Thyroid gland (tissue), 4 donors: ENCODE results near the gene TRAM1L1. TPM values are rescaled to one million over a fixed set of nuclear protein-coding genes. Genes with fewer than 3 reads are reported as not detected.

Experiments
- DNase-seq, 2 donors: peaks; one replicate each; pipeline ENCODE4 v3.0.0-alpha.2; 2019
- H3K27ac ChIP-seq, 3 donors: fragments of 200-600 bp; sonication (generic); 1 replicate in 2 of 3; 2 replicates in 1 of 3; pipeline ENCODE4 v1.5.1; 2016 to 2019; ENCODE audit warnings: mild to moderate bottlenecking in 1 of 3, moderate library complexity in 1 of 3
- H3K27me3 ChIP-seq: fragments of 200-600 bp; sonication (generic); one replicate; pipeline ENCODE4 v1.5.1; 2019
- H3K36me3 ChIP-seq, 2 donors: fragments of 200-600 bp; sonication (generic); one replicate each; pipeline ENCODE4 v1.5.1; 2016 to 2019
- H3K4me1 ChIP-seq, 2 donors: fragments of 200-600 bp; sonication (generic); one replicate each; pipeline ENCODE4 v1.5.1; 2017 to 2019
- H3K4me3 ChIP-seq, 3 donors: fragments of 200-600 bp; sonication (generic); replicated peaks in 1 of 3; 1 replicate in 2 of 3; 2 replicates in 1 of 3; pipeline ENCODE4 v1.5.1; 2016; ENCODE audit warnings: mild to moderate bottlenecking in 1 of 3
- H3K9me3 ChIP-seq: fragments of 200-600 bp; sonication (generic); one replicate; pipeline ENCODE4 v1.5.1; 2017
- POLR2A ChIP-seq, 2 donors: fragments of 450-650 bp; IDR thresholded peaks; one replicate each; pipeline ENCODE4 v1.6.1; 2017; ENCODE audit warnings: antibody characterized with exemption in 2 of 2, mild to moderate bottlenecking in 2 of 2, moderate library complexity in 1 of 2
- WGBS, 2 donors: methylation state at CpG; one replicate each; pipeline ENCODE4 v1.1.5; 2017; 5-methylcytosine and 5-hydroxymethylcytosine counted together
- intact Hi-C: fragments of 100-400 bp; cut with DNase I; formaldehyde crosslinking; loops from one replicate; pipeline ENCODE4 v1.15.1; 2023
- total RNA-seq, 4 donors: library from RNA; depleted of rRNA; stranded (reverse); fragments of >200 nt; gene quantifications; one replicate each; pipeline ENCODE4 v1.2.3, GENCODE V29; 2016
- TF ChIP-seq, protein P1 (sequence below), 6 experiments: fragments of 200-600 bp in 3 of 6; fragments of 450-650 bp in 3 of 6; sonication (generic) in 3 of 6; IDR thresholded peaks; one replicate each; pipeline ENCODE4 v1.5.1; 2016 to 2019; ENCODE audit warnings: antibody characterized with exemption in 6 of 6, mild to moderate bottlenecking in 2 of 6, inconsistent platforms in 1 of 6, moderate library complexity in 1 of 6

TRAM1L1 gene
- total RNA-seq, 4 donors from 2014 or later: 2.9 to 7.7 (median 5.5) TPM

GRCh38 chr4:117093571-117093970 is 8.2 kb upstream of the TRAM1L1 start:
- Histone ChIP-seq H3K27me3 (no peaks in the 10 kb centered on the region), H3K4me3 (no peak overlapping the region), H3K27ac (no peak overlapping the region), H3K9me3 (no peaks in the 10 kb centered on the region), H3K4me1 (no peaks in the 10 kb centered on the region), H3K36me3 (no peaks in the 10 kb centered on the region)
- DNase-seq: no peak
- intact Hi-C loops: no loop called here
- TF ChIP-seq, protein P1, sequence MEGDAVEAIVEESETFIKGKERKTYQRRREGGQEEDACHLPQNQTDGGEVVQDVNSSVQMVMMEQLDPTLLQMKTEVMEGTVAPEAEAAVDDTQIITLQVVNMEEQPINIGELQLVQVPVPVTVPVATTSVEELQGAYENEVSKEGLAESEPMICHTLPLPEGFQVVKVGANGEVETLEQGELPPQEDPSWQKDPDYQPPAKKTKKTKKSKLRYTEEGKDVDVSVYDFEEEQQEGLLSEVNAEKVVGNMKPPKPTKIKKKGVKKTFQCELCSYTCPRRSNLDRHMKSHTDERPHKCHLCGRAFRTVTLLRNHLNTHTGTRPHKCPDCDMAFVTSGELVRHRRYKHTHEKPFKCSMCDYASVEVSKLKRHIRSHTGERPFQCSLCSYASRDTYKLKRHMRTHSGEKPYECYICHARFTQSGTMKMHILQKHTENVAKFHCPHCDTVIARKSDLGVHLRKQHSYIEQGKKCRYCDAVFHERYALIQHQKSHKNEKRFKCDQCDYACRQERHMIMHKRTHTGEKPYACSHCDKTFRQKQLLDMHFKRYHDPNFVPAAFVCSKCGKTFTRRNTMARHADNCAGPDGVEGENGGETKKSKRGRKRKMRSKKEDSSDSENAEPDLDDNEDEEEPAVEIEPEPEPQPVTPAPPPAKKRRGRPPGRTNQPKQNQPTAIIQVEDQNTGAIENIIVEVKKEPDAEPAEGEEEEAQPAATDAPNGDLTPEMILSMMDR (IDR thresholded peaks at IDR 0.05): no peak
- no peak for TF ChIP-seq POLR2A (IDR thresholded peaks at IDR 0.05)

- intact Hi-C loops: no loop called here
- no peaks in the 10 kb centered on the region for H3K4me1 ChIP-seq
- no peak for DNase-seq
- 92 to 93% methylated on average over 2 of the region's 2 CpGs for WGBS, 2 donors
- H3K9me3 ChIP-seq: no peaks in the 10 kb centered on the region
- H3K36me3 ChIP-seq: no peaks in the 10 kb centered on the region
- TF ChIP-seq POLR2A (IDR thresholded peaks at IDR 0.05): no peak
- TF ChIP-seq, protein P1 (IDR thresholded peaks at IDR 0.05): no peak
- H3K27ac ChIP-seq: no peak overlapping the region
- no peaks in the 10 kb centered on the region for H3K27me3 ChIP-seq
- no peak overlapping the region for H3K4me3 ChIP-seq
Measured at GRCh38 chr4:117077760-117078159, 7.6 kb downstream of the TRAM1L1 start.

DNA sequence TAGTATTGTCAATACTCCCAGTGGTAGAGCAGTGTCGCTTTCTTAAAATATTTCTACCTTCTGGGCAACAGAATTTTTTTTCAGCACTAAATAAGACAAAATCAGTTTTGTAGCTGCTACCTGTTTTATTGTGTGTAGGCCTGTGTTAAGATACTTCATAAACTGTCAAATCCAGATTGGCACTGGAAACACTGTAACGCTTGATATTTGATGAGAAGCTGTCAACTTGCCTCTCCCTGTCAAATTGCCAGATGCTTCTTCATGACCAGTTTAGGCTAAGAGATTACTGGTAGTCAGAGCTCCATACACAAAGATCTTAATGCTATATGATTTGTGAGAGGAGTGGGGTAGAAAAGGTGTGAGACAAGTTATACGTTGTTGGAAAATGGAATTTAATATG is 17.3 kb downstream of the TRAM1L1 start:
- Histone ChIP-seq H3K4me3 (no peak overlapping the region), H3K27ac (no peak overlapping the region), H3K9me3 (no peaks in the 10 kb centered on the region), H3K27me3 (no peaks in the 10 kb centered on the region), H3K4me1 (no peaks in the 10 kb centered on the region), H3K36me3 (no peaks in the 10 kb centered on the region)
- no peak for TF ChIP-seq POLR2A (IDR thresholded peaks at IDR 0.05)
- TF ChIP-seq, protein P1 (IDR thresholded peaks at IDR 0.05): no peak
- intact Hi-C loops: no loop called here
- WGBS, 2 donors: 91 to 94% methylated on average over 3 of the region's 3 CpGs
- DNase-seq: no peak

DNA sequence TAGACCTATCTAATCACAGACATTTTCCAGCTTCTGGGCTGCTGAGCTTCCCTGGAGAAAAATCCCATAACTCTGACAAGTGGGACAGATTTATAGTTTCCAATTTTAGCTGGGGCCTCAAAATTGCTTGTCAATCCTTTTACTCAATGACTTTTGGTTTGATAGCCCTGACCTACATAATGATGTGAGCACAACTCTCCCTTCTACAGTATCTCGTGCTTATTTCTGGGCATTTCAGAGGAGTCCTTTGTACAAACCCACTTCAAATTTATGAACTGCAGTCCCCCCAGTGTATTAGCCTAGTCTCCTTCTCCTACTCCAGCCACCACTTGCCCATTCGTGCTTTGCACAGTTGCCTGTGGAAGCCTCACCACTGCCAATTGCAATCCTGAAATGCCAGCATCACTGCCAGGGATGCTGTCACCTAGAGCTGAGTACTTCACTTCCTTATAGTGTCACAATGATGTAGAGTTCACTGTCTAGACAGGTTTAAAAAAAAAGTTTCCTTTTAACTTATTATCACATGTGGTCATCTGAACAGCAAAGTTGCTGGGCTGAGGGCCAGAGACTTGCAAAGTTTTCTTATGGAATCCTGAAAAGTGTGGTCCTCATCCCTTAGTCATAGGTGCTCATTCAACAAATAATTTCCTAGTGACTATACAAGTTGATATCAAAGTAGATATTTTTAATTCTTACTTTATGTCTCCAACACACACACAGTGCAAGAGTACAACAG is 21.2 kb downstream of the TRAM1L1 start:
- 69 to 80% methylated on average over 2 of the region's 2 CpGs for WGBS, 2 donors
- no peak overlapping the region for H3K27ac ChIP-seq
- DNase-seq: no peak
- no peak for TF ChIP-seq POLR2A (IDR thresholded peaks at IDR 0.05)
- TF ChIP-seq, protein P1 (IDR thresholded peaks at IDR 0.05): no peak
- no peaks in the 10 kb centered on the region for H3K4me1 ChIP-seq
- H3K27me3 ChIP-seq: no peaks in the 10 kb centered on the region
- no peaks in the 10 kb centered on the region for H3K36me3 ChIP-seq
- no peak overlapping the region for H3K4me3 ChIP-seq
- intact Hi-C loops: no loop called here
- no peaks in the 10 kb centered on the region for H3K9me3 ChIP-seq

DNA sequence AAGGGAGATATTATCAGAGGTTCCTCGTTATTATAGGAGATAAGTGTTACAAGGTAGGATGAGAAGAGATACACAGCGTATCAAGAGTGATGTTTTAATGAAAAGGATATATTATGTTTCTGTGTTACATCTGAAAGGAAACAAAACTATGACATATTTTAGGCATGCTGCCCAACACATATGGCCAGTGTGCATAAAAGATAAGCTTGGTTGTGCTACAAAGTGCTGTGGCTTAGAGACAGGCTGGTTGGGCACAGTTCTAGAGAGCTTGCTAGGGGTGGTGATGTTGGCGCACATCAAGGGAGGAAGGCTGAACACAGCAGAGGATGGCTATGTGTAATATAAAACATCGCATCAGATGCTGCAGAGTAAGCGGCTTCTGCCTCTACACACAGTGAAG is 42.4 kb downstream of the TRAM1L1 start:
- intact Hi-C loops: no loop called here
- Histone ChIP-seq H3K4me3 (no peak overlapping the region), H3K4me1 (no peaks in the 10 kb centered on the region), H3K36me3 (no peaks in the 10 kb centered on the region), H3K27me3 (no peaks in the 10 kb centered on the region), H3K9me3 (no peaks in the 10 kb centered on the region), H3K27ac (no peak overlapping the region)
- no peak for DNase-seq
- TF ChIP-seq POLR2A (IDR thresholded peaks at IDR 0.05): no peak
- TF ChIP-seq, protein P1 (IDR thresholded peaks at IDR 0.05): no peak
- 94 to 96% methylated on average over 5 of the region's 5 CpGs for WGBS, 2 donors
